ENCODE measurements around the gene IL11.
A peak's percentile ranks its signal among the peaks of the same experiment; 100 is the strongest.

DNA sequence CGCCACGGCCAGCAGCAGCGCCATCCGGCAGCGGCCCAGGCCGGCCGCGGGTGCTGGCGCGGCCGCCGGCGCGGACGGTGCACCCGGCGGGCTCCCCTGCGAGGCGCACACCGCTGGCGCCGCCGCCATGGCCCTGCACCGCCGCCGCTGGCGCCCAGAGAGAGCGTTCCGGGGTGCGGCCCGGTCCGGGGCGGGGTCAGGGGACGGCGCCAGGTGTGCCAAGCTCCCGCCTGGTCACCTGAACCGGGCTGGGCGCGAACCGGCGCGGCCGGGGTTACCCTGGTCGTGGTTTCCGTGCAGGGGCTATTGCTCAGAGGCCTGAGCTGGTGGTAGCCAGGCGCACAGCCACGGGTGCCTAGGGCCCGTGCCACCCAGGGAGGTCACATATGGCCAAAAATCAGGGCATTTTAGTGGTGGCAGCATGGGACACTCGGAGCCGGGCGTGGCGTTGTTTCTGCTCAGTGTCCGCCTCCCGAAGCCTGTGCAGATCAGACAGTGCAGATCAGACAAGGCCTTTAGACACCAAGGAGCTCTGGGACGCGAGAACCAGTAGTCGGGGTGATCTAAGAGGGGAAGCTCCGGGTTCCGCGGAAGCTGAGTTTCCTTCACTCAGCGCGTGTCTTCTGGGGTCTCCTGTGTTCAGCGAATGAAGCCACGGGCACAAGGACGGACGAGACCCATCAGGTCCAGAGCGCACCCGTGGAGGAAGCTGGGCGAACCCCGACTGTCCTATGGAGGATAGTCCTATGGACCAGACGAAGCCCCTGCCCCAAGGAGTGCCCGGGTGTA is 14.1 kb upstream of the IL11 start, which contains the start of gene TMEM238:
- TF ChIP-seq YY1 (IDR thresholded peaks at IDR 0.05; ENCODE audit: low read depth) (peak; percentile 78), RAD21 (IDR thresholded peaks at IDR 0.05; ENCODE audit: low read depth) (no peak), ZBTB7A (IDR thresholded peaks at IDR 0.05; ENCODE audit: low read depth) (no peak; the same call in 1 of the 2 replicates), TCF12 (IDR thresholded peaks at IDR 0.05; ENCODE audit: low read depth) (no peak), TEAD4 (IDR thresholded peaks at IDR 0.05) (no peak)
- TF ChIP-seq, protein P1, sequence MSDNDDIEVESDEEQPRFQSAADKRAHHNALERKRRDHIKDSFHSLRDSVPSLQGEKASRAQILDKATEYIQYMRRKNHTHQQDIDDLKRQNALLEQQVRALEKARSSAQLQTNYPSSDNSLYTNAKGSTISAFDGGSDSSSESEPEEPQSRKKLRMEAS (IDR thresholded peaks at IDR 0.05) = no peak

Data from Ishikawa (cell line).